ENCODE data around the gene PPIAL4G.
"Not testable (repeated sequence)": the region's sequence is repeated elsewhere in the genome, so short reads cannot be mapped to it uniquely, and the experiment has no call there.

The PPIAL4G gene

DNA sequence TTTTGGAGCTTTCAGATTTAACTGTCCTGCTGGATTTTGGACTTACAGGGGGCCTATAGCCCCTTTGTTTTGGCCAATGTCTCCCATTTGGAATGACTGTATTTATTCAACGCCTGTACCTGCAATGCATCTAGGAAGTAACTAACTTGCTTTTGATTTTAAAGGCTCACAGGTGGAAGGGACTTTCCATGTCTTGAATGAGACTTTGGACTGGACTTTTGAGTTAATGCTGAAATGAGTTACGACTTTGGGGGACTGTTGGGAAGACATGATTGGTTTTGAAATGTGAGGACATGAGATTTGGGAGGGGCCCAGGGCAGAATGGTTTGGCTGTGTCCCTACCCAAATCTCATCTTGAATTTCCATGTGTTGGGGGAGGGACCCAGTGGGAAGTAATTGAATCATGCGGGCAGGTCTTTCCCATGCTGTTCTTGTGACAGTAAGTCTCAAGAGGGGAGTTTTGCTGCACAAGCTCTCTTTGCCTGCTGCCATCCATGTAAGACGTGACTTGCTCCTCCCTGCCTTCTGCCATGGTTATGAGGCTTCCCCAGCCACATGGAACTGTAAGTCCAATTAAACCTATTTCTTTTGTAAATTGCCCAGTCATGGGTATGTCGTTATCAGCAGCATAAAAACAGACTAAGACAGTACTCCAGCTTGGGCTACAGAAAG, 43.3 kb downstream of the PPIAL4G start:
- DNase-seq (ENCODE audit: low spot score); POLR2A ChIA-PET (ENCODE audit: low non-redundant PET); CTCF ChIA-PET; H3K27ac ChIP-seq: not testable (repeated sequence)

DNA sequence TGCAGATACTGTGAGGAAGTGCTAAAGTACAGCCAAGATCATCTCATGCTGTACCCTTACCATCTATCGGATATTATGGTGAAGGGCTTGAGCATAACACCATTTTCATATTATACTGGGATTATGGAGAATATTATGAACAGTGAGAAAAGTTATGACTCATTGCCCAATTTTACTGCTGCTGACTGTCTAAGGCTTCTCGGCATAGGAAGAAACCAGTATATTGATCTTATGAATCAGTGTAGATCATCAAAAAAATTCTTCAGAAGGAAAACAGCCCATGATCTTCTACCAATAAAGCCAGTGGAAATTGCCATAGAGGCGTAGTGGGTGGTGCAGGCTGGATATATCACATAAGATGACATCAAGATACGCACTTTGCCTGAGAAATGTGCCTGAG, 47.7 kb downstream of the PPIAL4G start:
- CTCF ChIA-PET, result no interaction called here

DNA sequence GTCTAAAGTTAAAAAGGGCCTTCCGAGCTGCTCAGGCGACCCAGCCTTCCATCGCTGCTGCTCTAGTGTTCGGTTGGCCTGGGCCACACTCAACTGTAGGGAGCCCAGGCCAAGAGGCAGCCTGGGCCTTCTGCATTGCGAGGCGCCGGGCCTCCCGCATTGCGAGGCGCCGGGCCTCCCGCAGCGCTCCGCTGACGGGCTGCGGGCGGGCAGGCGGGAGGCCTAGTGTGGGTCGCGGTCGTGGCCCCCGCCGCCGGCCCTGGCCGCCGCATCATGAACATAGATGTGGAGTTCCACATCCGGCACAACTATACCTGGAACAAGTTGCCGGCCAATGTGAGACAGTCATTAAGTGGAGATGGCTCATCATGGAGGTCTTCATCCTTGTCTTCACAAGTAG, 48.3 kb downstream of the PPIAL4G start:
- POLR2A ChIA-PET (ENCODE audit: low non-redundant PET), result no interaction called here
- CTCF ChIA-PET, result no interaction called here
- H3K27ac ChIP-seq, result no peak overlapping the region
- DNase-seq (ENCODE audit: low spot score), result no peak
- TF ChIP-seq, protein P1, sequence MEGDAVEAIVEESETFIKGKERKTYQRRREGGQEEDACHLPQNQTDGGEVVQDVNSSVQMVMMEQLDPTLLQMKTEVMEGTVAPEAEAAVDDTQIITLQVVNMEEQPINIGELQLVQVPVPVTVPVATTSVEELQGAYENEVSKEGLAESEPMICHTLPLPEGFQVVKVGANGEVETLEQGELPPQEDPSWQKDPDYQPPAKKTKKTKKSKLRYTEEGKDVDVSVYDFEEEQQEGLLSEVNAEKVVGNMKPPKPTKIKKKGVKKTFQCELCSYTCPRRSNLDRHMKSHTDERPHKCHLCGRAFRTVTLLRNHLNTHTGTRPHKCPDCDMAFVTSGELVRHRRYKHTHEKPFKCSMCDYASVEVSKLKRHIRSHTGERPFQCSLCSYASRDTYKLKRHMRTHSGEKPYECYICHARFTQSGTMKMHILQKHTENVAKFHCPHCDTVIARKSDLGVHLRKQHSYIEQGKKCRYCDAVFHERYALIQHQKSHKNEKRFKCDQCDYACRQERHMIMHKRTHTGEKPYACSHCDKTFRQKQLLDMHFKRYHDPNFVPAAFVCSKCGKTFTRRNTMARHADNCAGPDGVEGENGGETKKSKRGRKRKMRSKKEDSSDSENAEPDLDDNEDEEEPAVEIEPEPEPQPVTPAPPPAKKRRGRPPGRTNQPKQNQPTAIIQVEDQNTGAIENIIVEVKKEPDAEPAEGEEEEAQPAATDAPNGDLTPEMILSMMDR (conservative IDR thresholded peaks at IDR 0.05; ENCODE audit: low read depth), result no peak

More for the DNA sequence above, 47.7 kb downstream of the PPIAL4G start:
- H3K27ac ChIP-seq, result no peak overlapping the region
- no peak for DNase-seq (ENCODE audit: low spot score)
- TF ChIP-seq, protein P1 (conservative IDR thresholded peaks at IDR 0.05; ENCODE audit: low read depth), result no peak
- POLR2A ChIA-PET (ENCODE audit: low non-redundant PET), result no interaction called here

DNA sequence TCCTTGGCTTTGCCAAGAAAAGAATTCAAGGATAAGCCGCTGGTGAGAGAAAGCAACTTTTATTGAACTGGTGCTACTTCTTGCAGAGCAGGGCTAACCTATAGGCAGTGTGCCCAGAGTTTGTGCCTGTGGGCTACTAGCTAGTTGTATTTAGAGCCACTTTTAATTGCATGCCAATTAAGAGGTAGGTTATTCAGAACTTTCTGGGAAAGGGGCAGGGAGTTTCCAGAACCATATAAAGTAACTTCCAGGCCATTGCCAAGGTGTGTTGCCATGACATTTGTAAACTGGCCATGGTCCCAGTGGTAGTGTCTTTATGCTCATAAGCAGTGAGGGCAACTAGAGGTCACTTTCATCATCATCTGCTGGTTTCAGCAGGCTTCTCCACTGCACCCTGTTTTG, 50.2 kb downstream of the PPIAL4G start:
- POLR2A ChIA-PET (ENCODE audit: low non-redundant PET); CTCF ChIA-PET; DNase-seq (ENCODE audit: low spot score); H3K27ac ChIP-seq: not testable (repeated sequence)

Measured in RWPE1 (cell line).